GM18868 (cell line): ENCODE results near the gene C1orf56.

Experiments
- ATAC-seq: cut with Tn5 transposase; IDR thresholded peaks from one replicate; pipeline ENCODE4 v1.9.1; 2021; ENCODE audit warnings: mild to moderate bottlenecking, moderate library complexity; ENCODE audit not compliant: unreplicated experiment

Gene C1orf56

GRCh38 chr1:151024540-151025146 lies 22.9 kb upstream of the C1orf56 start:
- ATAC-seq = peak; percentile 51

DNA sequence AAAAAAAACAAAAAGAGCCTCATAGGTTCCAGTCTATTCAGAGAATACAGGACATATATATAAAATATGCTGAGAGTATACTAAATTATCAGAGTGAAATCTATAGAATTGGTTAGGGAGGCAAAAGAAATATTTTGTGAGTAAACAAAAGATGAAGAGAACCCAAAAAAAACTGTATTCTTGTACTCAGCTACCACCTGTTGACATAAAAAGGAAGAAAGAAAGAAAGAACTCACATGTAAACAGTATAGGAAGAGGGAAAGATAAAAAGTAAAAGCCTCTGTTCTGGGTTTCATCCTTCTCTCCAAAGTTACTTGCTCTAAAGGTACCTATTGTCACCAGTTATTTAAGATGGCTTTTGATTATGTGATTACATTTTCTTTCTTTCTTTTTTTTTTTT lies 21.1 kb upstream of the C1orf56 start:
- ATAC-seq = no peak

- ATAC-seq = no peak
Measured at GRCh38 chr1:151032164-151032563, 15.4 kb upstream of the C1orf56 start.

DNA sequence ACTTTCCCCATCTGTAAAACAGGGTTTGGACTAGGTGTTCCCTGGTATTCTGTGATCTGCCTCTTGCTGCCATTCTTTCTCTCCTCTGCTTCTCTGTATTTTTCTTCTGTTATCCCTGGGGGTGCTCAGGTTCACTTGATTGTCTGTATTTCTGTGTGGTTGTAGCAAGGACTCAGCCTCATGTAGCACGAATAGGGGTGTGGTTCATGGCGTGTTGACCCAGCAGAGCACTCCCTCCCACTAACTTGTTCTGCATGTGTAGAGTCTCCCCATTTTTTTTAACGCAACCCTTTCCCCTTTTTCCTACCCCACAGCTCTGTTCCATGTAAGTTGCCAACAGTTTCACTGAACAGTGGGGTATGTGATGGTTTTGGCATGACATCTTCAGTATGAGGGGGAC lies 12.4 kb upstream of the C1orf56 start:
- no peak for ATAC-seq

DNA sequence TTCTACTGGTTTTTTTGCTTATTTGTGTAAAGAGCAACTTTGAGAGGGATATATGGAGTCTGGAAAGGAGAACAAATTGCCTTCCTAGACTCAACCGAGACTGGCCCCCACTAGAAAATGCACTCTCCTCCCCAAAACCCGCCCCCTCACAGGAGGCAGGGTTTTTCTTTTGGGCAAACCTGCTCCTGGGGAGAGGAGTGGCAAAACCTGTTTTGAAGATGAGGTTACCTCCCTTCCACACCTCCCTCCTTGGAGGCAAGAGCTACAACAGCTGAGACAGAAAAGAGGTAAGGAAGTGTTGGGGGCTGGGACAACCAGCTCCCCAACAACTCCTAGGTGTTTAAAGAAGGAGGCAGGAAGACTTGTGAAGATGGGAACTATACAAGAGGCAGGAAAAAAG lies 11.2 kb upstream of the C1orf56 start, which contains the start of gene BNIPL:
TSS of gene BNIPL (plus strand) at position 231 of the 400 bp plus-strand sequence. CDS start at position 371, 140 bp downstream.
- no peak for ATAC-seq

GRCh38 chr1:151037032-151037431 lies 10.5 kb upstream of the C1orf56 start:
- ATAC-seq = no peak

GRCh38 chr1:151039521-151039920 lies 8.0 kb upstream of the C1orf56 start:
- ATAC-seq = no peak

GRCh38 chr1:151043163-151043562 lies 4.4 kb upstream of the C1orf56 start:
- ATAC-seq = no peak

DNA sequence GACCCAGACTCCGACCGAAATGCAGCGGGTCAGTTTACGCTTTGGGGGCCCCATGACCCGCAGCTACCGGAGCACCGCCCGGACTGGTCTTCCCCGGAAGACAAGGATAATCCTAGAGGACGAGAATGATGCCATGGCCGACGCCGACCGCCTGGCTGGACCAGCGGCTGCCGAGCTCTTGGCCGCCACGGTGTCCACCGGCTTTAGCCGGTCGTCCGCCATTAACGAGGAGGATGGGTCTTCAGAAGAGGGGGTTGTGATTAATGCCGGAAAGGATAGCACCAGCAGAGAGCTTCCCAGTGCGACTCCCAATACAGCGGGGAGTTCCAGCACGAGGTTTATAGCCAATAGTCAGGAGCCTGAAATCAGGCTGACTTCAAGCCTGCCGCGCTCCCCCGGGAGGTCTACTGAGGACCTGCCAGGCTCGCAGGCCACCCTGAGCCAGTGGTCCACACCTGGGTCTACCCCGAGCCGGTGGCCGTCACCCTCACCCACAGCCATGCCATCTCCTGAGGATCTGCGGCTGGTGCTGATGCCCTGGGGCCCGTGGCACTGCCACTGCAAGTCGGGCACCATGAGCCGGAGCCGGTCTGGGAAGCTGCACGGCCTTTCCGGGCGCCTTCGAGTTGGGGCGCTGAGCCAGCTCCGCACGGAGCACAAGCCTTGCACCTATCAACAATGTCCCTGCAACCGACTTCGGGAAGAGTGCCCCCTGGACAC lies 534 bp downstream of the C1orf56 start:
- peak; percentile 74 for ATAC-seq

DNA sequence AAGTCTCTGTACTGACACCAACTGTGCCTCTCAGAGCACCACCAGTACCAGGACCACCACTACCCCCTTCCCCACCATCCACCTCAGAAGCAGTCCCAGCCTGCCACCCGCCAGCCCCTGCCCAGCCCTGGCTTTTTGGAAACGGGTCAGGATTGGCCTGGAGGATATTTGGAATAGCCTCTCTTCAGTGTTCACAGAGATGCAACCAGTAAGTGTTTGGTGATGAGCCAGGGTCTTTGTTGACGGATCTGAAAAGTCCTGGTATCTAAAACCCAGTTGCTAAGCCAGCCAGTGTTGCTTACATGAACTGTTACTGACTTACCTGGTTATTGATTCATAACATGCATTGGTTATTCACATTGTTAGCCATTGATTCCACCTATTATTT lies 1.1 kb downstream of the C1orf56 start:
- no peak for ATAC-seq

DNA sequence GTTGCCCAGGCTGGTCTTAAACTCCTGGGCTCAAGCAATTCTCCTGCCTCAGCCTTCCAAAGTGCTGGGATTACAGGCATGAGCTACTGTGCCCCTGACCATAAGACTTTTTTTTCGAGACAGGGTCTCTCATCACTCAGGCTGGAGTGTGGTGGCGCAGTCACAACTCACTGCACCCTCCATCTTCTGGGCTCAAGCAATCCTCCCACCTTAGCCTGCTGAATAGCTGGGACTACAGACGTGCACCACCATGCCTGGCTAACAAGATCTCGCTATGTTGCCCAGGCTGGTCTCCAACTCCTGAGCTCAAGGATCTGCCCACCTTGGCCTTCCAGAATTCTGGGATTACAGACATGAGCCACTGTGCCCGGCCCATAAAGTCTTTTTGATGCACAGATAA lies 1.9 kb downstream of the C1orf56 start:
- no peak for ATAC-seq

DNA sequence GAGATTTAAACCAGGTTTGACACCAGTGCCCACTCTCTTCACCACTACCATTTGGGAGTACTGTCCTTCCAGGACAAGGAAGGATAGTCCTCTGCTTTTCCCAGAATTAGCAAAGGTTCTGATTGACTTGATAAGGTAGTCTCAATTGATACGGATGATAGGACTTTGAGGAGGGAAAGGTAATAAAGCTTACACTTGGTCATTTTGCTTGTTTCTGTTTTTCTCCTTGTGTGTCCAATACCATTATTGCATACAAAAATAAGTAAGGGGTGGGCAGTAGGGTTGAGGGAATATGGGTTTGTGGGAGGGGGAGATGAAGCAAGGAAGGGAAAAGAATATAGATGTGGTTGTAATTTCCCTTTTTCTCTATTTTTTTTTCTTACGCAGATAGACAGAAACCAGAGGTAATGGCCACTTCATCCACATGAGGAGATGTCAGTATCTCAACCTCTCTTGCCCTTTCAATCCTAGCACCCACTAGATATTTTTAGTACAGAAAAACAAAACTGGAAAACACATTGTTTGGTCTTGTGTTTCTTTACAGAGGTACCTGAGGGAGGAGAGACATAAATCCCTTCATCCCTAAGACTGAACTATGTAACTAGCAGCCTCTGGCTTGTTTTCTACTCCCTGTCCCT lies 2.6 kb downstream of the C1orf56 start:
- no peak for ATAC-seq

- no peak for ATAC-seq
Measured at GRCh38 chr1:151051356-151052009, 3.9 kb downstream of the C1orf56 start.

- ATAC-seq = no peak
Measured at GRCh38 chr1:151054971-151055547, 7.5 kb downstream of the C1orf56 start.

DNA sequence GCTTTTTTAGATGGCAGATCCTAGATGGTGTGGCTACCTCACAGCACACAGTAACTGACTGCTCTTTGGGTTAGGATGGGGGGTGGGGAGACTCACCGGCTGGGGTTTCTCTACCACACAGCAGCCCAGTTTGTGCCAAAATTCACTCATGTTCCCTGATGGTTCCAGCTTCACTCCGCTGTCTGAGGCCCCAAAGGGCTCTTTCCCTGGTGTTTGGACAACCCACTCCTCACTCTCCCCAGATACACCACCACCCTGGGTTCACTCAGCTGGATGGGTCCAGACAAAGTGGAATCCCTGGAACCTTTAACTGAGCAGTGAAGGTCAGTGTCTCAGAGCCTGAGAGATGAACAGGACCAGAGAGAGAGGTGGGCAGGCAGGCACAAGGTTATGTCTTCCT lies 8.0 kb downstream of the C1orf56 start:
- no peak for ATAC-seq

- ATAC-seq = no peak
Measured at GRCh38 chr1:151056149-151056548, 8.6 kb downstream of the C1orf56 start.

- no peak for ATAC-seq
Measured at GRCh38 chr1:151058692-151059091, 11.1 kb downstream of the C1orf56 start.

- peak; percentile 77 for ATAC-seq
Measured at GRCh38 chr1:151059109-151060006, 11.8 kb downstream of the C1orf56 start, which contains the start of gene CDC42SE1. CDC42SE1 (minus strand) TSS chr1:151059622; CDS start chr1:151055730, 3,892 bp downstream.

GRCh38 chr1:151060007-151060656 lies 12.6 kb downstream of the C1orf56 start, which contains the start of gene MLLT11:
MLLT11 (plus strand) TSS chr1:151060397; CDS start chr1:151067225, 6,828 bp downstream.
- no peak for ATAC-seq
